ENCODE results near the gene ARSK. TPM values are rescaled to one million over a fixed set of nuclear protein-coding genes. Genes with fewer than 3 reads are reported as not detected.

ARSK gene
- total and polyA plus RNA-seq, 2 of the 4 experiments (the other 2 are of a cell fraction), result 15.1 to 22.0 TPM

- H3K14ac ChIP-seq (replicated peaks; ENCODE audit: low read depth, low read length), result no peak overlapping the region
- DNase-seq, result no peak
- H3K56ac ChIP-seq (ENCODE audit: extremely low read depth, insufficient read depth, low read length), result no peak overlapping the region
- no peak overlapping the region for H2AFZ ChIP-seq (replicated peaks; ENCODE audit: low read length, poor library complexity)
- peaks cover 3% of the 10 kb centered on the region; the same call in 1 of the 2 replicates for H3K9me1 ChIP-seq (ENCODE audit: insufficient read depth, low read length)
- POLR2A ChIA-PET (ENCODE audit: unreplicated experiment), result no interaction called here
- no peak overlapping the region for H3K4ac ChIP-seq (ENCODE audit: low read depth, low read length)
- H2BK20ac ChIP-seq (ENCODE audit: low read depth, low read length), result no peak overlapping the region
- H2AK5ac ChIP-seq (ENCODE audit: low read depth, low read length), result no peak overlapping the region; the same call in 1 of the 2 replicates
- ATAC-seq (ENCODE audit: low read depth), result no peak
- CTCF ChIA-PET, result no interaction called here
- H3K4me1 ChIP-seq (ENCODE audit: control insufficient read depth, insufficient read depth, low read length), result peaks cover 6% of the 10 kb centered on the region; the same call in 1 of the 2 replicates
- no peaks in the 10 kb centered on the region for H4K20me1 ChIP-seq (ENCODE audit: insufficient read depth, low read length)
- intact Hi-C loops (cut with micrococcal nuclease) (no loop called here), in situ Hi-C loops (cut with MboI; ENCODE audit: low sequenced_read_pairs) (no loop called here), dilution Hi-C loops (cut with HindIII; ENCODE audit: low sequenced_read_pairs, unreplicated experiment) (no loop called here)
- no peaks in the 10 kb centered on the region for H3K36me3 ChIP-seq (ENCODE audit: control insufficient read depth, insufficient read depth, low read length)
- H2BK120ac ChIP-seq (ENCODE audit: low read depth, low read length), result no peak overlapping the region
- peaks cover 17 to 39% of the 10 kb centered on the region in 2 experiments for H3K79me1 ChIP-seq (ENCODE audit: low read depth in 1 of 2, low read length in 2 of 2)
- H4K8ac ChIP-seq (ENCODE audit: low read depth in 2 of 2, low read length in 2 of 2), result no peak overlapping the region
- BruUV-seq (replicated peaks), result no TSS peak
- H2BK15ac ChIP-seq (ENCODE audit: low read depth, low read length), result no peak overlapping the region
- no peaks in the 10 kb centered on the region for H3K27me3 ChIP-seq (ENCODE audit: control insufficient read depth, insufficient read depth, low read length)
- no peak overlapping the region for H2BK5ac ChIP-seq (ENCODE audit: low read depth, low read length, poor library complexity, severe bottlenecking)
- H4K91ac ChIP-seq (ENCODE audit: insufficient read depth, low read depth, low read length), result no peak overlapping the region
- no peak overlapping the region for H4K5ac ChIP-seq (ENCODE audit: low read depth, low read length)
- H3K18ac ChIP-seq (ENCODE audit: low read depth, low read length), result no peak overlapping the region
- no peak overlapping the region for H3K27ac ChIP-seq (ENCODE audit: insufficient read depth, low read length)
- WGBS, 2 experiments (ENCODE audit: extremely low coverage in 2 of 2, insufficient read length in 1 of 2), result no CpG with 5 or more reads among the region's 5 CpGs
- no peak overlapping the region for H3K4me3 ChIP-seq (ENCODE audit: insufficient read depth, low read depth, low read length)
- no peak for TF ChIP-seq BHLHE40 (IDR thresholded peaks at IDR 0.05; ENCODE audit: low read depth, low read length)
- no peak for TF ChIP-seq POLR2A (IDR thresholded peaks at IDR 0.05; ENCODE audit: low read depth, low read length)
- no peak for TF ChIP-seq ELK1 (IDR thresholded peaks at IDR 0.05; ENCODE audit: borderline replicate concordance, low read depth, low read length)
- no peak for TF ChIP-seq MAFK (IDR thresholded peaks at IDR 0.05; ENCODE audit: low read depth, low read length)
- TF ChIP-seq SMC3 (IDR thresholded peaks at IDR 0.05; ENCODE audit: low read depth, low read length), result no peak
- TF ChIP-seq USF2 (IDR thresholded peaks at IDR 0.05; ENCODE audit: low read depth, low read length), result no peak
- no peak for TF ChIP-seq CEBPB (IDR thresholded peaks at IDR 0.05; ENCODE audit: low read depth, low read length)
- no peak for TF ChIP-seq CHD1 (IDR thresholded peaks at IDR 0.05; ENCODE audit: low read depth, low read length)
- no peak for TF ChIP-seq MAZ (IDR thresholded peaks at IDR 0.05; ENCODE audit: borderline replicate concordance, low read depth, low read length)
- no peak for TF ChIP-seq CTCF (conservative IDR thresholded peaks at IDR 0.05; ENCODE audit: low read depth, low read length)
- no peak for TF ChIP-seq FOS (IDR thresholded peaks at IDR 0.05; ENCODE audit: low read depth, low read length)
- TF ChIP-seq RCOR1 (IDR thresholded peaks at IDR 0.05; ENCODE audit: insufficient replicate concordance, low read length), result no peak
- TF ChIP-seq RAD21 (IDR thresholded peaks at IDR 0.05; ENCODE audit: low read length), result no peak
- no peak for TF ChIP-seq NFE2L2 (IDR thresholded peaks at IDR 0.05; ENCODE audit: low read depth, low read length)
- no peak for TF ChIP-seq RFX5 (IDR thresholded peaks at IDR 0.05; ENCODE audit: low read depth, low read length)
- no peak for TF ChIP-seq MXI1 (IDR thresholded peaks at IDR 0.05; ENCODE audit: borderline replicate concordance, low read depth, low read length)
- H3K9me3 ChIP-seq (ENCODE audit: control insufficient read depth, insufficient read depth, low read length), result no peaks in the 10 kb centered on the region
- H3K9ac ChIP-seq (ENCODE audit: low read depth, low read length), result no peak overlapping the region
- peak overlapping the region; percentile 33; the same call in 1 of the 2 replicates for H3K23ac ChIP-seq (ENCODE audit: low read depth, low read length)
- no peak overlapping the region for H2AK9ac ChIP-seq (replicated peaks; ENCODE audit: low read depth, low read length, poor library complexity)
- no peak overlapping the region for H3K4me2 ChIP-seq (ENCODE audit: low read depth, low read length)
These were observed 8.5 kb downstream of the ARSK start for GRCh38 chr5:95563367-95563766.
